ENCODE data around the gene STK39.

Gene STK39

DNA sequence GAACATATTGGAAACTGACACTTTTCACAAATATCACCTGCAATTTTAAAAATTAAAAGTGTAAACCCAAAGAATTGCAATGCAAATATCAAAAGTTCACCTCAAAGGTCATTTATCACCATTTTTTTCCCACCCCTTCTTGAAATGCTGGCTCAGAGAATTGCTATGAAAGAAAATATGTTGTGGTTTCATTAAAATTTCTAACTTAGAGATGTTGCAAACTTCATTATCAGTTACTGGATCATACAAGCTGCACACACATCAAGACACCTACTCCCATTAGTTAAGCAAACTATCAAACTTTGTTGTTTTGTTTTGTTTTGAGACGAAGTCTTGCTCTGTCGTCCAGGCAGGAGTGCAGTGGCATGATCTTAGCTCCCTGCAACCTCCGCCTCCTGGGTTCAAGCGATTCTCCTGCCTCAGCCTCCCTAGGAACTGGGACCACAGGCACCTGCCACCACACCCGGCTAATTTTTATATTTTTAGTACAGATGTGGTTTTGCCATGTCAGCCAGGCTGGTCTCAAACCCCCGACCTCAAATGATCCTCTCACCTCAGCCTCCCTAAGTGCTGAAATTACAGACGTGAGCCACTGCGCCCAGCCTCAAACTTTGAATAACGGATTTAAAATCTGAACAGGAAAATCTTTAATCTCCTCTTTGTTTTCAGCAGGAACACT, 37.0 kb downstream of the STK39 start:
- no peak for DNase-seq (ENCODE audit: low read depth, low spot score)

DNA sequence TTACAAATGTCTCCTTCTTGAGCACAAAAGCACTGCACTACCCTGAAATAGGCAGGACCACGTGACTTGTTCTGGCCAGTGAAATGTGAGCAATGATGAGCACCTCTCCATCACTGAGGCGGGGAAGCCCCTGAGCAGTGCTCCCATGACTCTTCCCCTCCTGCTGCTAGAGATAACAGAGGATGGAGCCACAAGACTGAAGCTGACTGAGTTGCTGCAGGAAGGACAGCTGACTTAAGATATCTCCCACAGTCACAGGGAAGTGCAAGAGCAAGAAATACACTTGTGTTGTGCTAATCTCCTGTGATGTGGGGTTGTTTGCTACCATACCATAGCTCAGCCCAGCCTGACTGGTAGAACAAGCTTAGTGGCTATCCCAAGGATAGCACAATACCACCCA, 38.7 kb downstream of the STK39 start:
- DNase-seq (ENCODE audit: low read depth, low spot score): no peak

DNA sequence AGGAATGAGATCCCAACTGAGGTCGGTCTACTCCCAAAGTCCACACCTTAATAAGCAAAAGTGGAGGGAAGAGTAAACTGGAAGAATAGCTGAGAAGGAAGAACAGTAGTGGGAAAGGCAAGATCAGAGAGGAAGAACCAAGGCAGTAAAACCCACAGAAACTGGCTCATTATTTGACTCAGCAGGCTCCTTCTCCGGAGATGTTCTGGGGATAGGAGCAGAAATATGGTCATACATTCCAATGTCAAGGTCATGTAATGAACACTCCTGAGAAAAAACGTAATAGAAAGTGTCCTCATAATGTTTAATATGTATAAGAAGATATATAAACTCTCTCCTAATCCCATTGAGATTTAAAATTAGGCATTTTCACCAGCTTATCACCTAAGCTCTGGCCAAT, 39.5 kb downstream of the STK39 start:
- no peak for DNase-seq (ENCODE audit: low read depth, low spot score)

DNA sequence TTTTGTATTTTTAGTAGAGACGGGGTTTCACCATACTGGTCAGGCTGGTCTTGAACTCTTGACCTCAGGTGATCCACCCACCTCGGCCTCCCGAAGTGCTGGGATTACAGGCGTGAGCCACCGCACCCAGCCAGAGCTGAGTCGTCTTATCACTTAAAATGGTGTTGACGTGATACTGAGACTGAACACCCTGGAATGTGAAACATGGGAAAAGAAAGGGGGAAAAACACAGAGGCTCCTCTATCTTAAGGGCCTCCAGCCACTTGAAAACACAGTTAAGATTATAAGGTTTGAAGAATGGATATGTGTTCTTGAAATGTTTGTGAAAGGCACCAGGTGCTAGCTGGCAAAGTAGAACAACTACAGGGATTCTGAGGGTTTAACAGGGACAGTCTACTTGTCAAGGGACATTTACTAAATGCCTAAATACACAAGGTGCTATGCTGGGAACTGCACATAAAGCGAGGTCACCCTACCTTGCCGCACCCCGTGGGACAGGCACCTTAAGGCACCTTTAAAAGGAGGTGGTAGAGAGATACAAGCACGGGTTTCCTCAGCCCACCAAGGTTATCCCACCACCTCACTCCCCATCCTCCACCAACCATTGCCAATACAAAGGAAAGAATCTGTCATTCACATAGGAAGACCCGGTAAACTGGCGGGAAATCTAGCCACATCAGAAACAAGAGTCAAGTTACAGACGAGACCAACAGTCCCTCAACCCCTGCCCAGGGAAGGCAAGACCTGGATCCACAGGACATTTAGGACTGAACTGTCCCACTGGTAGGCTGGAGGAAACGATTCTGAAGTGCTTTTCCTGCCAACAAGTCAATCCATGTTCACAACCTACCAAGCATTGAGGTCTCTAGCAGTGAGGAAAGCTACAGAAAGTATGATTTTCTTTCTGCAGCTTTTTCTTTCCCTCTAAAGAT, 43.4 kb downstream of the STK39 start:
- DNase-seq (ENCODE audit: low read depth, low spot score): no peak

DNA sequence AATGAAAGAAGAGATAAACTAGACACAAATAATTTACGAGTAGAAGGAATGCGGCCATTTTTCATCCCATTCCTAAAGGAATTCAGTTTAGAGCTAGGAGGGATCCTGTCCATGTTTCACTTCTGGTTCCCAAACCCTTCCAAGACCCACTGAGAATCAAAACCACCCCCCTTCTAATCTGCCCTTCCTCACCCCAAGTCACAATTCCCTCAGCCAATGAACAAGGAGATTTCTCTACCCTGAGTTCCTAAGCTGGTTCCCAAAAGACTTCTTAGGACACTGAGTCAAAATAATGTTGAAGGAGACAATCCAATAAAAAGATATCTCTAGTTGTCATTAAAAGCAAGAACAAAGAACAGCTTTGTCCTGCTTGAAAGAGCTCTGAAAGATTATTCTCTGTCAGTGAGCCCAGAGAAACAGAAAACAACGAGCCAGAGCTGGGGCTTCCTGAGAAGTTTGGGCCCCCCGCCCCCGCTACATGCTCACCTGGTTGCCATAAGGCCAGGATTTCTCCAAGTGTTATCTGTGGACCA, 45.7 kb downstream of the STK39 start:
- no peak for DNase-seq (ENCODE audit: low read depth, low spot score)

DNA sequence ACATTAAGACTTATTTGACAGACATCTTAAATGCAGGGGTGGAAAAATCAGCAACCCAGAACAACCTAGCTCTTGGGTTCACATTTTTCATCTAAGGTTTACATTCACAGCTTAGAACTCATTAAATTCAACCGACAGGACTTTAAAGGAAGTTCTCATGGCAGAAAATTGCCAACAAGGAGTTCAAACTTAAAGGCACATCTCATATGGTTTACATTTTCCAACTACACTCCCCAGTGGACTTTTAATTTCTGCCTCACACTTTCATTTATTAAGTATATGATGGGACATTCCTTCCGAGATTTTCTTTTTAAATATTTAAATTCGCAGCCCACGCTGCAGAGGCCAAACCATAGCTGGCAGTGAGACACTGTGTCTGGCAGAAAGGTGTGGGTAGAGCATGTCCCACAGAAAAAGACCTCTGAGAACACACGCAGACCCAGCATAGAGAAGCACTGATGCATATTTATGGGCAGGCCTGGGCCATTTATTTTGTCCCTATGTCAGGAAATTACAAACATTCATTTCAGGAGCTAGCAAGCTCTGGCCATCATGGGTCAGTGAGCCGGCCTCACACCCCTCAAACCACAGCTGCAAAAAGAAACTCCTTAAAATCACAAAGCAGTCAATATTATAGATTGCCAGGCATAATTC, 46.3 kb downstream of the STK39 start:
- no peak for DNase-seq (ENCODE audit: low read depth, low spot score)

DNA sequence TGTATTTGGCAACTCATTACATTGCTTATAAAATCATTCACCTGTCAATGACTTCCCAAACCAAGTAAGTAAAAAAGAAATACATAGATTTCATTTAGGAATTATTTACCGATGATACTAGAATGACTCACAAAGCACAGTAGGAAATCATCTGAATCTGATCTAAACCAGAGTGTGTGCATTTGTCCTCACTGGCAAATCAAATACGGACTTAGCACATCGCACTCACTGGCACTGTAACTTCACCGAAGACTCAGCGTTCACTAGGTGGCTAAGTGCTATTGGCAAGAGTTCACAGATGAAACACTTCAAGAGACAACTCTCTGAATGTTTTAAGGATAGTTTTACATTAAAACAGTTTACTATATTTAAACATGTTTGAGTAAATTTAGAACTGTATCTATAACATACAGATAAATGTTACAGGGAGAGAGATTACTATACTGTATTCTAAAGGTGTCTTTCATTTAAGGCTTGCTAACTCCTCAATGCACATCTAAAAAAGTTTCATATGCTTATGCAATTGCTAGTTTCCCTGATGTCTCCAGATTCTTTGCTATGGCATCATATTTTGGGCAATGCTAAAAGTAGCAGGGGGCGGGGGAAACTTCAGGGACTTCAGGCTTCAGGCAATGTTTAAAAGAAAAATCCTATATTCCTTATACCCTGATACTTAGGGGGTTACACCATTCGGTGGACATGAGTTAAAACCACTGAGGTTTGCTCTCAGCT, 48.8 kb downstream of the STK39 start:
- no peak for DNase-seq (ENCODE audit: low read depth, low spot score)

DNA sequence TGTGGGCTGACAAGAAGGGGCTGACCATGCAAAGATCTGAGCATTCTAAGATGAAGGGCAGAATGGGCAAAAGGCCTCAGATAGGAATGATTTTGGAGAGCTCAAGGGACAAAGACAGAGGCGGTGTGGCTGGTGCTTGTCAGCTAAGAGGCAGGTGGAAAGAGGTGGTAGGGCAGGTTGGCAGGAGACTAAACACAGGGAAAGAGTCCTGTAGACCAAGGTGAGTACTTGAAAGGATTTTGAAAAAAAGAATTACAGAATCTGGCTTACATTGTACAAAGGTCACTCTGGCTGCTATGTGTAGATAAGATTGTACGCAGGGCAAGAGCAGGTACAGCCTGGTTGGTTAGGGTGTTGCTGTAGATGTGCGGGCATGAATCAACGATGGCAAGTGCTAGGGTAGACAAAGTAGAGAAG, 50.6 kb downstream of the STK39 start:
- no peak for DNase-seq (ENCODE audit: low read depth, low spot score)

DNA sequence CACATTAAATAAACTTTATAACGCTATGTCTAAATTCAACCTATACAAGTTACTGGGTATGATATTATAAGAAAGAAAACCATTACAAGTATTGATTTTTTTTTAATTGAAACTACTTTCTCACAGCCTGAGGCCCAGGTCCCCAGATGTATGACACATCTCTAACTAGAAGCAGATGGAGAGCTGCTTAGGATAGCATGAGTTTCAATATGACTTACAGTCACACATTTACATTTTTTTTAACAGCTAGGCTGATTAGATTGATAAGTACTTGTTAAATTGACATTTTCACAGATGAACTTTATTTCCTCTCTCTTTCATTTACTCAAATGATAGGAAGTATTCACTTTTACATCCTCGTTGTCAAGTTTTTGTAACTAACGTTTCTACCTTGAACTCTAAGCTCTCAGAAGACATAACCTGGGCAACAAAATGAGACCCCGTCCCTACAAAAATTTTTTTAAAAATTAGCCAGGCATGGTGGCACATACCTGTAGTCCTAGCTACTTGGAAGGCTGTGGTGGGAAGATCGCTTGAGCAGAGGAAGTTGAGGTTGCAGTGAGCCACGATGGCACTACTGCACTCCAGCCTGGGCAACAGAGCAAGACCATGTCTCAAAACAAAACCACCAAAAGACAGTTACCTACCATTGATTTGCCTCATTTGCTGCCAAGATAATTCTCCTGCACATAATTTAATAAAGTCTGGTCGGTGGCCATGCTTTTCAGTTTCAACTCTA, 52.4 kb downstream of the STK39 start:
- no peak for DNase-seq (ENCODE audit: low read depth, low spot score)

DNA sequence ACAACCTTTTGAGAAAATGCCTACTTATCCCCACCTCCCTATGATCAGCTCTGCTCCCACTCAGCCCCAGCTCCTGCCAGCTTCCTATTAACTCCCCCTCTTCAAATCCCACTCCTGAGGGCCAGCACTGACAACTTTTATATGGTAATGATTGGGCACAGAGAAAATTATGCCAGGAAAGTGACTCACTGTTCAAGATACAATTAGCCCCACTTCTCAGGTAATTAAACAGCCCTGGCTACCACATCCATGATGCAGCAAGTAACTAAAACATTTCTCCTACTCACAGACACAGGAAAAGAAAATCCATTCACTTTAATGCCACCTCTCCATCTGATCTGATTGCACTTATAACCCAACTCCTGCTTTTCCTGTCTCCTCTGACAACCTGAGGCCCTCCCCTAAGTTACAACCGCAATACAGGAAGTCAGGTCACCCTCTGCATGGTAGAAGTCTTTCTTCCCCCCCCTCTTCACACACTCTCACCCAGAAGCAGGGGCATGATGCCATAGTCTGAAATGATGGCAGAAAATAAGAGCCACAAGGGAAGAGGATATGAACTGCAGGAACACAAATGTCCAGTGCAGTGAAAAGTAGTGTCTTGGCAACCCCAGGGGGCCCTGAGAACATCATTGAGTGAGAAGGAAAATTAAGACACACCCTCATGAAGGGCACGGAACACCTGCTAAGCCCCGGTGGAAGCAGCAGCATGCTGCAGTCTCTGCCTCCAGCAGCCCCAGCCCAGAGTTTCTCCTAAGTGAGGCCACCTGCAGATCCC, 54.4 kb downstream of the STK39 start:
- peak; percentile 4 for DNase-seq (ENCODE audit: low read depth, low spot score)

DNA sequence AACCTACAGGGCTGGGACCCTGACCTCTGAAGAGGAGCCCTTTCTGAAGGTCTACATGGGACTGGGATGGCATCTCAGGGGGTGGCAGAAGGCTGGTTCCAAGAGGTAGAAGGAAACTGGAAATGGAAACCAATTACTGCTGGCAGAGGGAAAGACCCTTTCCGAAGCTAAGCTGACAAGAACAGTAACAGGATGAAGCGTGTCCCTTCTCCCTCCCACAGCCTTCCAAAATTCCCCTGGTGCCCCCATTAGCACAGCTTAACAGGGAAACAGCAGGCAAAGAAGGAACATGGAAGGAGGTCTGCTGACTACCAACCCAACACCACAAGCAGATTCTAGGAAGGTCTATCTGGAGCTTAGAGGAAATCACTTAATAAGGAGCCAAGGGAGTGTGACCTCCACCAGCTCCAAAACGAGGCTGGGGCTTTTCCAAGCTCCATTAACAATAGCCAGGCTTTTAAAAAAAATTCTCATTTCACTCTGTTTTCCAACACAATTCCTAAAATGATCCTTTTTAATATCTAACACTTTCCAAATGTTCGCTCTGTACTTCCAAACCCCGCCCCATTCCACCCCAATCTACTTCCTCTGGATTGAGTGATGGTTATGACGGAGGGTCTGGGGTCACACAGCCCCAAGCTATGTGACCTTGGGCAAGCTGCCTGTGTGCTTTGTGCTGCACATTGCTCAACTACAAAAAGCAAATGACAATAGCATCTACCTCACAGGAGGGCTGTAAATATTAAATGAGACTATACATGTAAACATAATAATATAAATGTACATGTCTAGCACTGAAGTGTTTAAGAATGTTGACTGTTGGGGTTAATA, 55.2 kb downstream of the STK39 start:
- no peak for DNase-seq (ENCODE audit: low read depth, low spot score)

DNA sequence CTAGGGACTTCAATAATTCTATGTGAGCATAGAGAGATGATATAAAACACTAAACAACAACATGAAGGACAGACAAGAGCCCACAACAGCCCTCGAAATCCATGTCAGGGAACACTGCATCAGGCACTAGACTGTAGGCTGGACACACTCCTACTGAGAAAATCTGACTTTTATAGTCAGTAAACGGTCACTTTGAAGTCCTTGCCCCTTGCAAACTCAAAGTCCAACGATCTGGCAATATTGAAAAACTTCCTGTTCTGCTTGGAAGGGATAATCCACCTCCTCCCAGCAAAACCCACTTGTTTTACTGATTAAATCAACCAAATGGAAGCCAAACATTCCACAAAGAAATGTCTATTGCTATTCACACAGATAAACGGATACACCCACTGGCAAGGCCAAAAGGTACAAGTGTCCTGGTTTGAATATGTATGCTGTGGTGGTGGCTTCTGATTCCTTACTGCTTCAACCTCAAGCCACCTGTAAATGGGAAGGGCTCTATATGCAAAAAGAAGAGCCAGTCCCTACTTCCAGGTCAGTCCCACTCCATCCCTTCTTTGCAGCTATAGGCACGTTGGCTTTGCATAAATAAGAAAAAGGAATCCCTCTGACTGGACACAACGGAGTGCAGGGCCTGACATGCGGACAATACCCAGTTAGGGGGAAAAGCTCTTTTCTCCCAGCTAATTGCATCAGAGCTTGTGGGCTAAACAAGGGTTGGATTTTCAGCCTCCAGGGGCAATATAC, 56.6 kb downstream of the STK39 start:
- no peak for DNase-seq (ENCODE audit: low read depth, low spot score)

DNA sequence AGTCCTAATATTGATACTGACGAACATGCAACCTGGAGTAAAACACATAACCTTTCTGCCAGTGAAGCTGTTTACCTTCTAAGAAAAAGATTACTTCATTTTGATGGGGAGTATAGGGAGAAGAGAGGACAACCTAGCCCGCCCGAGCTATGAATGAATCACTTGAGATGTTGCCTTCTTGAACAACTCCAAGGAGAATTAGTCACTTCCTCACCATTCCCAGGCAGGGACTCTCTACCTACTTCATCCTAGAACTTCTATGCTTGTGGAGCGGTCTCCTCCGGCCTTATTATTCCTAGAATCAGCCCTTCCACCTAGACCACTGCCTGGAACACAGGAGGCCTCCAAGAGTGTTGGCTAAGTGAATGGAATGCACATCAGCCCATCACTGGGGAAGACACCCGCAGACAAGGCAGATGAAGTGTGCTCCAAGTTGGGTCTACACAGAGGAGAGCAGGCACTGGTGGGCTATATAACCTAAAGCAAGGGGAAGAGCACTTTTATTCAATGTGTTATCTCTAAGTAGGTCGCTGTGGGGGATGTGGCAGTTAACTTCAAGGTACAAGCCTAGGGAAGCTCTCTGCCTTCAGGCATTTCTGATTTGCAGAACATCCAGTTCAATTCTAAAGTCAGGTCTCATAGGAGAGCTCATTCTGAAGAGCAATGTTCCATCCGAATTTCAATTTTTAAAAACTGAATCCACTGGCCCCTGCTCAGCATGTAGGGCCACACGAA, 57.4 kb downstream of the STK39 start:
- no peak for DNase-seq (ENCODE audit: low read depth, low spot score)

DNA sequence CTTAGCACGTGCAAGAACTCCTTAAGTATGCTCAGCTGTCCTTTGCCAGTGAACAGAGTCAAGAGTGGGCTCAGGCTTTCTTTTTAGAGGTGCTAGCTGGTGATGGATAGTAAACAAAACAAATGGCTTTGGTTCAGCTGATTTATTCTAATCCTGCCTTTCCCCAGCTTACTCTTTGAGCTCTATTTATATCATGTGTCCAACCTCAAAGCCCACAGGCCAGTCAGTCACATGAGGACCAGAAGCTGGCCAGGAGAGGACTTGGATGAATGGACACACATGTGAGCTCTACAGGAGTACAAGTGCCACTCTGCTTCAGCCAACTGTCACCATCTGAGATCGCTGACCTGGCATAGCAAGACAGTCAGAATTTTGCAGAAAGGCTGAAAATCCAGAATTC, 59.4 kb downstream of the STK39 start:
- no peak for DNase-seq (ENCODE audit: low read depth, low spot score)

DNA sequence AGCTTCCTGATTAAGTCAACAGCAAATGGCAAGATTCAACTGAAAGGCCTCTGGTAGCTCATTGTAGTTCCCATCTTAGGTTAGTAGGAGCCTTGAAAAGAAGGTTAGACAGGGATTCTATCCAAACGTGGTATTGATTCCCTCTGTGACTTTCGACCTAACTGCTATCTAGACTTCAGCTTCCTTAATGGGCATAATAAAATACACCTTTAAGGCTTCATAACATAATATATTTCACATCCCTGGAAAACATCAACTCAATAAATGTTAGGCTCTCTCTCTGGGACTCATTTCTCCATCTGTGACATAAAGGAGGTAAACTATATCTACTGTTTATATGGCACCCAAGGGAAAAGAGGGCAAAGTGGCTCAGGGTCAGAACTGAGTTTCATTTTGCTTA, 60.9 kb downstream of the STK39 start:
- DNase-seq (ENCODE audit: low read depth, low spot score): no peak

DNA sequence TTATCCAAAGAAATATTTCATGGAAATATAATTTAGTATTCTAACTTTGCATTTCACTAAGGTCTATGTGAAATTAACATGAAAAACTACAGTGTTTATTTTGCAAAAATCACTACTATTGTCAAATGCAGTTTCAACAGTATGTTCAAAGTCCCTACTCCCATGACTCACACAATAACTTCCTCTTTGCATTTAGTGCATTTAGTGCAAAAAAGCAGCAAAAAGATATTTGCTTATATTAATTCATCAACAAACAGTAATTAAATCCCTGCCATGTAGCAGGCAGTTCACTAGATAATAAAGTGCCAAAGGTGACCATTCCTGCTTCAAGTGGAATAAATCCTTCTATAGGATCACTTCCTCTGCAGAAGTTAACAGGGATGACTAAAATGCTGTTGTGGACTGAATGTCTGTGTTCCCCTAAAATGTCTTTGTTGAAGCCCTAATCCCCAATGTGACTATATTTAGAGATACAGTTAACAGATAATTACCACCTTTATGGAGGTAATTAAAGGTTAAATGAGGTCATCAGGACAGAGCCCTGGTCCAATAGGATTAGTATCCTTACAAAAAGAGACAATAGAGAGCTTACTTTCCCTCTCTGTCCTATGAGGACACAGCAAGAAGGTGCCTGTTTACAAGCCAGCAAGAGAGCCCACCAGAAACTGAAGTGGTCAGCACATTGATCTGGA, 61.7 kb downstream of the STK39 start:
- no peak for DNase-seq (ENCODE audit: low read depth, low spot score)
